Retina (tissue), 1 donor: Measurements from ENCODE around the gene KCNK10.

Source experiments
- DNase-seq: peaks from one replicate; pipeline ENCODE4 v3.0.0-alpha.2; 2016

The KCNK10 gene, protein sequence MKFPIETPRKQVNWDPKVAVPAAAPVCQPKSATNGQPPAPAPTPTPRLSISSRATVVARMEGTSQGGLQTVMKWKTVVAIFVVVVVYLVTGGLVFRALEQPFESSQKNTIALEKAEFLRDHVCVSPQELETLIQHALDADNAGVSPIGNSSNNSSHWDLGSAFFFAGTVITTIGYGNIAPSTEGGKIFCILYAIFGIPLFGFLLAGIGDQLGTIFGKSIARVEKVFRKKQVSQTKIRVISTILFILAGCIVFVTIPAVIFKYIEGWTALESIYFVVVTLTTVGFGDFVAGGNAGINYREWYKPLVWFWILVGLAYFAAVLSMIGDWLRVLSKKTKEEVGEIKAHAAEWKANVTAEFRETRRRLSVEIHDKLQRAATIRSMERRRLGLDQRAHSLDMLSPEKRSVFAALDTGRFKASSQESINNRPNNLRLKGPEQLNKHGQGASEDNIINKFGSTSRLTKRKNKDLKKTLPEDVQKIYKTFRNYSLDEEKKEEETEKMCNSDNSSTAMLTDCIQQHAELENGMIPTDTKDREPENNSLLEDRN

DNA sequence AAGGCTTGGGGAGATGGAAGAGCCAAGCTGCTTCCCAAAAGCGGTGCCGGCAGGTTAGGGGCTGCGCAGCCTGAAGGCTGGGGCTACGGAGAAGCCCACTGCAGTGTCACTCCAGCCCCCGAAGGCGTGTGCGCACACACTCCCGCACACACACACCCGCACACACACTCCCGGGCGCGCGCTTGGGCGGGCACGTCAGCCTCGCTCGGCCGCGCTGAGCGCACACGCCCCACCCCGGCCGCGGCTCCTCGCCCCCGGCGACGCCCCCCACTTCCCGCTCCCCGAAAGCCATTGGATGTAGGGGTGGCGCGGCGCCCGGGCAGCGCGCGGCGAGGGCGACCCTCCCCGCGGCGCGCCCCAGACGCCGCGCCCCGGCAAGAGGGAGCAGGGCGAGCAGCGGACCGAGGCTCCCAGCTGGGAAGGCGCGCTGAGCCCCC lies at the start of gene KCNK10:
Gene KCNK10 (minus strand): TSS at position 184 of the 437 bp plus-strand sequence. CDS start 471 bp downstream, outside the sequence.
- no peak for DNase-seq

DNA sequence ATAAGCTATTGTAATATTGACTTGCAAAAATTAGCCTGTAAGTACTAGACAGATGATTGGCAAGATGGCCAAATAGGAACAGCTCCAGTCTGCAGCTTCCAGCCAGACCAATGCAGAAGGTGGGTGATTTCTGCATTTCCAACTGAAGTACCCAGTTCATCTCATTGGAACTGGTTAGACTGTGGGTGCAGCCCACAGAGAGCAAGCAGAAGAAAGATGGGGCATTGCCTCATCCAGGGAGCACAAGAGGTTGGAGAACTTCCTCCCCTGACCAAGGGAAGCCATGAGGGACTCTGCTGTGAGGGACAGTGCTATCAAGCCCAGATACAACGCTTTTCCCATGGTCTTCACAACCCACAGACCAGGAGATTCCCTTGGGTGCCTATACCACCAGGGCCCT lies 46.4 kb upstream of the KCNK10 start:
- DNase-seq, result no peak

DNA sequence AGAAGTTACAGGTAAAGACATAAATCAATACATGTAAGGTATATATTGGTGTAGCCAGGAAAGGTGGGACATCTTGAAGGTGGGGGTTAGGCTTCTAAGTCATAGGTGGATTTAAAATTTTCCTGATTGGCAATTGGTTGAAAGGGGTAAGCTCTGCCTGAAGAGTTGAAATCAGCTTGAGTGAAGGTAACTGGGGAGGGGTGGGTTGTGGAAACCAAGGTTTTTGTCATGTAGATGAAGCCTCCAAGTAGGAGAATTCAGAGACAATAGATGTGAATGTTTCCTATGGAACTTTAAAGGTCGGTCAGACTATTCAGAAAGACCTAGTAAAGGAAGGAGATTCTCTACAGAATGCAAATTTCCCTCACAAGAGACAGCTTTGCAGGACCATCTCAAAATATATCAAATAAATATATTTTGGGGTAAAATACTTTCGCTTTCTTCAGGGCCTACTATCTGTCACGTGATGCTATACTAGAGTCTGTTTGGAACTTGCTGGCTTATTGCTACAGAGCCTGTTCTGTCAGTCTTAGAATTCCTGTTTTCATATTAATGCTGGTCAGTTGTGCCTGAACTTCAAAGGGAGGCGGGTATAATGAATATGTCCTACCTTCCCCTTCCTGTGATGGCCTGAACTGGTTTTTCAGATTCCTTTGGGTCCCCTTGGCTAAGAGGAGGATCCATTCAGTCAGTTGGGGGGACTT lies 41.8 kb upstream of the KCNK10 start:
- no peak for DNase-seq

DNA sequence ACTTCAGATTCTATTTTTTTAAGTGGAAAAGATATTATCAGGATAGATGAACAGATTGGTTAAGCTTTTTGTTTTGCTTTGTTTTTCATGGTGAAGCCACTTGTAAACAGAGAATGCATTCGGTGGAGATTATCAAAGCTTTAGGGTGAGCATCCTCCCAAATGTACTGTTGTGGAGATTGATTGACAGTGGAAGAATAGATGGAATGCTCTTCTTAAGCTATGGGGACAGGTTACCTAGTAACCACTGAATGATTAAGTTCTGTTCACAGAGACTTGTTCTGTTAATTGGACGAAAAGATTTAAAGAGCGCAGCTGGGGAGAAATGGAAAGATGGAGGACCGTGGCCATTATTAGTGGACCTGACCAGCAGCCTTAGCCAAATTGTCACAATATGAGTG lies 40.6 kb upstream of the KCNK10 start:
- DNase-seq, result no peak

DNA sequence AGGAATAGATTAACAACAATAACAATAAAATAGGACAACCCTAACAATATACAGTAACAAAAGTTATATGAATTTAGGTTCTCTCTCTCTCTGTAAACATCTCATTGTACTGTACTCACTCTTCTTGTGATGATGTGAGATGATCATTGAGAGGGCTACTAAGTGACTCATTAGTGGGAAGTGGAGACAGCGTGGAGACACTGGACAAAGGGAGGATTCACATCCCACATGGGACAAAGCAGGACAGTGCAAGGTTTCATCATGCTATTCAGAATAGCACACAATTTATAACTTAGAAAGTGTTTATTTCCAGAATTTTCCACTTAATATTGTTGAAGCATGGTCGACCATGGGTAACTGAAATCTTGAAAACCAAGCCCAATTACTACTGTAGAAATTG lies 36.4 kb upstream of the KCNK10 start:
- DNase-seq, result no peak

DNA sequence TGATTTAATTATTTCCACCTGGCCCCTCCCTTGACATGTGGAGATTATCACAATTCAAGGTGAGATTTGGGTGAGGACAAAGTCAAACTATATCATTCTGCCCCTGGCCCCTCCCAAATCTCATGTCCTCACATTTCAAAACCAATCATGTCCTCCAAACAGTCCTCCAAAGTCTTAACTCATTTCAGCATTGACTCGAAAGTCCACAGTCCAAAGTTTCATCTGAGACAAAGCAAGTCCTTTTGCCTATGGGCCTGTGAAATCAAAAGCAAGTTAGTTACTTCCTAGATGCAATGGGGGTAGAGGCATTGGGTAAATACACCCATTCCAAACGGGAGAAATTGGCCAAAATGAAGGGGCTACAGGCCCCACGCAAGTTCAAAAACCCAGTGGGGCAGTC lies 31.3 kb upstream of the KCNK10 start:
- no peak for DNase-seq

DNA sequence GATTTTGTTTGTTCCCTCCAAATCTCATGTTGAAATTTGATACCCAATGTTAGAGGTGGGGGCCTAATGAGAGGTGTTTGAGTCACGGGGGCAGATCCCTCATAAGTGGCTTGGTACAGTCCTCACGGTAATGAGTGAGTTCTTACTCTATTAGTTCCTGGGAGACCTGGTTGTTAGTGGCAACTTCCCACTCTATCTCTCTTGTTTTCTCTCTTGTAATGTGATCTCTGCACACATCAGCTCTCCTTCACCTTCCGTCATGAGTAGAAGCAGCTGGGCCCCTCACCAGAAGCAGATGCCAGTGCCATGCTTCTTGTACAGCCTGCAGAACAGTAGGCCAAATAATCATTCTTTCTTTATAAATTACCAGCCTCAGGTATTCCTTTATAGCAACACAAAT lies 29.6 kb upstream of the KCNK10 start:
- DNase-seq, result no peak

DNA sequence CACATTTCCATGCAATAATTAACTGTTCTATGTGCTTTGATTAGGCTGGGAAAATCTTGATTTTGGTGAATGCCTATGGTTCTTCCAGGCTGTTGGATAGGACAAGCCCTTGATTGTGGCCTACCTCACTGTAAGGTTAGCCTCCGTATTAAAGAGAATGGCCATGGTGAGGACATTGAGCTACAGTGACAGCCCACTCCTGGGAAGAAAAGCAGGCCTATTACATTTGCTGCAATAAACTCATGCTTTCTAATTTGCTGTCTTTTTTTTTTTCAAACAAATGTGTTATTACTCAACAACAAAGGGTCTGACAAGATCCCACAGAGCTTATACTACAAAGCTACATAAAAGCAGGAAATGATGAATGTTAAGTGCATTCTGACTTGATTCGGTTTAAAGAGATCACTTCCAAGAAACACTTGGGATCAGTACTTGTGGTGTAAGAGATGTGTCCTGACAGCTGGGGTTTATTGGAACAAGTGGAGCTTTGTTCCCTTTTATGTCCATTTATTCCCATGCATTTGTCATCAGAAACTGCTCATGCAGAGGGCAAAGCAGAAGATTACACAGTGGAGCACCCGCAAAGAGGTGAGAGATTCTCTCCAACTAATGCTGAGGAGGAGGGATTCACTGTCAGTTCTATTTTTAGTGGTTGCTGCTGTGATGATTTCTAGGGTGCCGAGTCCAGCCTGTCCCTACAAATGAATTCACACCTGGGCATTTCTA lies 29.1 kb upstream of the KCNK10 start:
- DNase-seq, result peak; percentile 67

DNA sequence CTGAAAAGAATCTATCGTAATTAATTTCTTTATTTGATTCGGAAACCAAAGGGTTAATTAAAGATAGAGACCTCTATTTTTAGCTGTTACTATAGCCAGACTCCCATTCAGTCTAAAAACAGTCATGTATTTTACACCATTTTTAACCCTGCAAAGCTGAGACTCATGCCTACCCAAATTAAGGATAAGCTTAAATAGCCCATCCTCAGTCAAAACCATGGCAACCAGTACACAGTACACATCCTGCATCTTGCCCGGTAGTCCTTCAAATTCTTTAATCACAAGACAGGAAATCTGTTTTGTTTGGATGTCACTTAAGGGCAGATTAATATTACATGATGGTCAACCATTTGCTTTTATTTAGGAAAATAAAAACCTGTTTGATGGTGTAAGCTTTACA lies 25.5 kb upstream of the KCNK10 start:
- DNase-seq, result no peak

DNA sequence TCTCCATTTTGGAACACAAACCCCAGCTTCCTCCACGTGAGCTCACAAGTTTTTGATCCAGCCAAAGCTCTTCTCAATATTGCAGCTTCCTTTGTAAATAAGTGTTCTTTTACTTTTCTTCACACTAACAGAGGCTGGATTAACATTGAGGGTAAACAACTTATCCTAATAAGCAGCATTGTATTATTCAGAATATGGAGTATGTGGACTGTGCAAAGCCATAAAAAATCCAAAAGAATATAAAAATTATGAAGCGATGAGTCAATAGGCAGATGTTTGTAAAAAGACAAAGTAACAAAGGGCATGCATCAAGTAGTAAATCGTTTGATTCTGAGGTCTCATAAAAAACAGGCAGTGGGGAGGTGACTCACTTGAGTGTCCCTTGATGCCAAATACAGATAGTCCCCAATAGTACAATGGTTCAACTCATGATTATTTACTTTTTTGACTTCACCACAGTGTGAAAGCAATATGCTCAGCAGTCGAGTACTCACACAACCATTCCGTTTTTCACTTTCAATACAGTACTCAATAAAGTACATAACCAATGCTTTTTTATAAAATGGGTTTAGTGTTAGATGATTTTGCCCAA lies 23.1 kb upstream of the KCNK10 start:
- no peak for DNase-seq

DNA sequence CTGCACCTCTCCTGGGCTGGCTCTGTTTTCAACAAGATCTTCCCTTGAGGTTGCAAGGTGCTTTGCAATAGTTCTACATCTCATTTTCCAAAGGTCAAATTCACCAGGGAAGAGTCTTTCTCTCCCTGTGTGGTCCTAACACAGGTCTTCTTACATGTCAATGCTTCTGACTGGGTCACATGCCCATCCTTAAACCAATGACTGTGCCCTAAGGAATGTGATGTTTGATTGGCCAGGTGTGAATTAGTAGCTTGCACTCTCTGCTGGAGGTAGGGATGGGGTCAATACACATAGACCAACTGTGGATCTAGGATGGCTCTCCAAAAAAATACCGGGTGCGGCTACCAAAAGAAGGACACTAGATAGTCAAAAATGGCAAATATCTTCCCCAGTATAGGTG lies 19.9 kb upstream of the KCNK10 start:
- DNase-seq, result no peak

DNA sequence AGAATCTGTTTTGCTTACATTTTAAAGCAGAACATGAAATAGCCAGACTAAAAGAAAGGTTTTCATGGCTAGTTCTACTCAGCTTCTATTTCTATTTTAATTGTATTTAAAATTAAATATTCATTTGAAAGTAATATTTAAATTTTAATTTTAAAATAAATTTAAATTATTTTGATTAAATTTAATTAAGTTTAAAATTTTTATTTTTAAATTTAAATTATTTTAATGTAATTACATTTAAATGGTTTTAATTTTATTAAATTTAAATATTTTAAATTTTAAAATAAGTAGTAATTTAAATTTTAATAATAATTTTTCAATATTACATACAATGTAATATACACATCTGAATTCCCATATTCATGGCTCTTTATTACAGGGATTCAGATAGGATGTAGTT lies 17.3 kb upstream of the KCNK10 start:
- DNase-seq, result no peak

DNA sequence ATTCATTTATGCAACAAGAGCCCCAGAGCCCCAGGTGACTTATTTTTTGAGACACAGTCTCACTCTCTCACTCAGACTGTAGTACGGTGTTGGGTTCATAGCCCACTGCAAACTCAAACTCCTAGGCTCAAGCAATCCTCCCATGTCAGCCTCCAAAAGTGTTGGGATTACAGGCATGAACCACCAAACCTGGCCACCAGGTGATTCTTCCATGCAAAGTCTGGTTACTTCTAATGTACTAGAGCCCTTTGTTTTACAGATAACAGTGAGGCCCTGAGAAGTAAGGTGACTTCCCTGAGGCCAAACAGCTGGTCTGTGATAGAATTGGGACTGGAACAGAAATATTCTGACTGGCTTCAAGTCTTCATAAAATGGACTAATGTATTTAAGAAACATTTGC lies 10.0 kb upstream of the KCNK10 start:
- no peak for DNase-seq

DNA sequence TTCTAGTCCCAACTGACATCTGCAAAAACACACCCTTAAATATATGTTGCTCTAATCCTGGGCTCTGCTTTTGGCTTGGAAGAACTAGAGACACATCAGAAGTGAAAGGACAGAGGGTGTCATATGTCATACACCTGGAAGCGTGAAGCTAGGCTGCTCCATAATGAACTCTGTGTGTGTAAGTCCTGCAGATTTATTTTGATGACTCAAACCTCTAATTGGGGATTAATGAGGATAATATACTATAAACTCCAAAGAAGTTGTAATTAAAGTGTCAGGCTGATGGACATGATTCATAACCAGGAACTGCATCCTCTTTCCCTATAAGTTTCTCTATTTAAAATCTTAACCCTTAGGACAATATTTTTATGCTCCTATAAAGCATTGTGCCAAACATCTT lies 4.4 kb upstream of the KCNK10 start:
- no peak for DNase-seq

DNA sequence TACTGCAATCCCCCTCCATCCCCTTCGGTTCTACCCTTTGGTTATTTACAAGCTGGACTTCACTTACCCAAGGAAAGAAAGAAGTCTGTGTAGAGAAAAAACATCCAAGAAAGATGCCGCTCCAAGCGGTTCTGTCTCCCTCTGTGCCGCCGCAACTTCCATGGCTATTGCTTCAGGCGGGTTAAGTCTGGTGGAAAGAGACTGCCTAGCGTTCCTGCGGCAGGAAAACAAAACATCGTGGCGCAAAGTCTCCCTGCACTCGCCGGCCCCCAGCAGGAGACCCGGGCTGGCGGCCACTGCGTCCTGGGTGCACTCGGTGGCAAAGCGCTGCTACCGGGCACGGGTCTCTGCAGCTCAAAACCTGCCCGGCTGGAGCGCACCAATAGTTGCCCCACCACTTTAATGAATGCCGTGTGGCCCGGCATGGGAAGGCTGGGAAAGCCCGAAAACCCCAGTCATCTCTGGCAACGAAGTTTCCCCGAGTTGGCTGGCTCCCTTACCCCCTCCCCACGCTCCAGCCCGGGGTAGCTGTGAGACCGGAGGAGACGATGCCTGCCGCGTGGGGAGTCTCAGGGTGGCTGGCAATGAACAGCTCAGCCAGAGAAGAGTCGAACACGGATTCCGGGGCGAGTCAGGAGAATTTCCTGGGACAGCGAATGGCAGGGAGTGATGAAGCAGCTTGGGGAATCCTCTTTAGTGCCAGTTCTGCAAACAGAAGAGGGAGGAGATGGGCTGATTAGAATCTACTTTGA lies 3.5 kb upstream of the KCNK10 start:
- DNase-seq, result peak; percentile 74

DNA sequence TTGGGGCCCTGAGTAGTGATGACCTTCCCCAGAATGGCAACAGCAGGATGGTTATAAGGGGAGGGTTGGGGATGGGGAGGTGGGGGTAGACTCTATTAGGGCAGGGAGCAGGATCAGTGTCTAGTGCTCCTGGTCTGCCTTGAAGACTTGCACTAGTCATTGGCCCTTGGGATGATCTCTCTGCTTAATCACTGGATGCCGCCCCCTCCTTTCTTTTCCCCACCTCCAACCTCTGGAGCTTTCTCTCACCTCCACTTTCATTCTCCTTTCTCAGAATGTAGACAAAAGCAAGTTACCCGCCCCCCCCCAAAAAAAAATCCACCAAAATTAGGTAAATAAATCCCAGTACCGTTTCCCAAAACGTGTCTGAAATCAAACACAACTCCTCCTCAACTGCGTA lies 2.8 kb upstream of the KCNK10 start:
- no peak for DNase-seq

DNA sequence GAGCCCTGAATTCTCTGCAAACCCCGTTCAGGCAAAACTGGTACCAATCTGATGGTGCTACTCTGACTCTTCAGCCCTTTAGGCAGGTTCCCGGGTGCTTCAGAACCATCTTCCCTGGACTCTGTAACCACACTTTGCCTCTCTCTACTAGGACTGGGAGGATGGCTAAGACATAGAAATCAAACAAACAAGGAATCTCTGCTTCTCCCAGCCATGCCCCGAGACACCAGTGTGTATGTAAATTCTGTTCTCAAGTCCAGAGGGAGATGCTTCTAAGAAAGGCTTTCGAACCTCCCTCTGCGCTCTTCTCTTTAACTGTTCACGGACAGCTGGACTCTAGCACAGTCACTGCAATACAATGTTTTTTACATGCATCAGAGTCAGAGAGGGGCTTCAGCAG lies 1.9 kb upstream of the KCNK10 start:
- peak; percentile 25 for DNase-seq

DNA sequence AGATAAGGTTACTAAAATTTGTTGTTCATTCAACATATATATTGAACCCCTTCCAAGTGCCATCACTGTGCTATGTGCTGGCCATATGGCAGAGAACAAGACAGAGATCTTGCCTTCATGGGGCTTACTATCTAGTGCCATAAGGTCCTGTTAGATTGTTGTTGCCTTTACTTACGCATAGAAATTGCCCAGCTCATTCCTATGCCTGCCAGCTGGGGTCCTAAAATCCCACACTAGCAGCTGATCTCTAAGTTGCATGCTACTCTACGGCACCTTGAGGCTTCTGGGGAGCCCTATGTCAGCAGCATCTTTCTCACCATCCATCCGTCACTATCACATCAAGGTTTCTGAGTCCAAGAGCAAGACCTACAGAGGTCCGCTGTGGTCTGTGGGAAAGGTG lies 1.4 kb upstream of the KCNK10 start:
- no peak for DNase-seq

DNA sequence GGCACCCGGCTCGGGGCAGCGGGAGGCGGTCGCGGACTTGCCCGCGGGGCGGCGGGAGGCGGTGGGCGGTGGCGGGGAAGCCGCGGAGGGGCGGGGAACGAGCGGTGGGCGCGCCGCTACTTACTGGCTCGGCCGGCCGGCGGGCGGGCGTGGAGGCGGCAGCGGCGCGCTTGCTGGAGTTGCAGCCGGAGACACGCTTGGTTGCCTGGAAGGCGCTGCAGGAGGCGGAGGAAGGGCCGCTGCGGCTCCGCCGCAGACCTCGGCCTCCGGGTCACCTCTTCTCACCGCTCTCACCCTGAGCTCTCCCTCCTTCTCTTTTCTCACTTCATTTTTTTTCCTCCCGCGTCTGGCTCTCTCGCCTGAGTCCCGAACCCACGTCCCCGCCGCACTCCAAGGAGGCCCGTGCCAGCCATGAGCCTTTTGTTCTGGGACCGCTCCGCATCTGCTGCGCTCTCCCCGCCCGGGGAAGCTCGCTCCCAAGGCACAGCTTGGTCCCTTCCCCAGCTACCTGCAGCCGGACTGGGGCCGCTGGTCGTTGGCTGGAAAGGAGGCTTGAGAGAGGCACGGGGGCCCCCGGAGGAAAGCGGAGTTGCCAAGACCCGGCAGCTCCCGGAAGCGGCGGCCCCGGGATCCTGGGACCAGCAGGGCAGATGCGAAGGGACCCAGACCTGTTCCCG lies 592 bp upstream of the KCNK10 start:
- peak; percentile 86 for DNase-seq

DNA sequence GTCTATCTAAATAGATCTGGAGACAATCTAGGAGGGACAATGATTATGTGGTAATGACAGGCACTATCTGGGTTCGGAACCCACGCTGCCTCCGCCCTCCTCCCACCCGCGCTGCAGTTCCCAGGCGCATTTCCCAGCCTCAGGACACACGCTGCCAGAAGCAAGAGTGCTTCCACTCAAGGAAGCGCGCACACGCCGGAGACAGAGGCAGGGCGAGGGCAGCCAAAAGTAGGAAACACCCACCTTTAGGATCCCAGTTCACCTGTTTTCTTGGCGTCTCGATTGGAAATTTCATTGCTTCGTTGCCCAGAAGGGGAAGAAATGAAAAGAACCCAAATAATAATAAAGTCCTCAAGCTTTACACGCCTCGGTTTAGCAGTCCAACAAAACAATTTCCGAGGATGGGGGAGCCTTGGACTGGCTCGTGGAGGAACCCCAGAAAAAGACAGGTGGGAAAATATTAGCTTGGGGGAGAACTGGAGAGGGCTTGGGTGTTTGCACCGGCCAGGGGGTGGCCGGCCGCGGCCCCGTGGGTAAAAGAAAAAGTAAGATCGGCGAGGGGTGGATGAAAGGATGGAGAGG lies 474 bp downstream of the KCNK10 start:
- DNase-seq, result peak; percentile 80
